Measurements from ENCODE around the gene ABCB10. TPM values are rescaled to one million over a fixed set of nuclear protein-coding genes. Genes with fewer than 3 reads are reported as not detected.
A peak's percentile ranks its signal among the peaks of the same experiment; 100 is the strongest.
"Not testable (repeated sequence)": the region's sequence is repeated elsewhere in the genome, so short reads cannot be mapped to it uniquely, and the experiment has no call there.

ABCB10 gene
- total and polyA plus RNA-seq, 10 donors, result 6.9 to 21.9 (median 15.7) TPM

DNA sequence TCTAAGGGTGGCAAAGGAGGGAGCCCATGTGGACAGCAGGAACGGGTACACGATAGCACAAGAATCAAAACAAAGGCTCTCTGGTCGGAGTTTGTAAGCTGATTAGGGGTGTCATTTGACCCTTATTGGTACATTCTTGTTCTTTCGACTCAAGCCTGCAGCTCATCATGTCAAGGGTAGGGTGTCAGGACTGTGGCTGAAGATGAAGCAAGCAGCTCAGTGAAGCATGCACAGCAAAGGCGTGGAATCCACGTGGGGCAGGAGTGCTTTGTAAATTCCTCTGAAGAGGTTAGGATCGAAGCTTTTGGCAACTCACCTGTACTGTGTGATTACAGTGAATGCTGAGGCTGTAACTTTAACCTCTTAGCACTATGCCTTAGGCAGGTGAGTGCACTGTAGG is 4.7 kb upstream of the ABCB10 start:
- H3K4me3 ChIP-seq, result no peak overlapping the region
- H3K27me3 ChIP-seq (replicated peaks in 1 of 7), result no peaks in the 10 kb centered on the region
- no peaks in the 10 kb centered on the region for H3K9me3 ChIP-seq
- TF ChIP-seq POLR2A (IDR thresholded peaks at IDR 0.05) (no peak), POLR2AphosphoS5 (IDR thresholded peaks at IDR 0.05) (no peak)
- TF ChIP-seq, protein P1, sequence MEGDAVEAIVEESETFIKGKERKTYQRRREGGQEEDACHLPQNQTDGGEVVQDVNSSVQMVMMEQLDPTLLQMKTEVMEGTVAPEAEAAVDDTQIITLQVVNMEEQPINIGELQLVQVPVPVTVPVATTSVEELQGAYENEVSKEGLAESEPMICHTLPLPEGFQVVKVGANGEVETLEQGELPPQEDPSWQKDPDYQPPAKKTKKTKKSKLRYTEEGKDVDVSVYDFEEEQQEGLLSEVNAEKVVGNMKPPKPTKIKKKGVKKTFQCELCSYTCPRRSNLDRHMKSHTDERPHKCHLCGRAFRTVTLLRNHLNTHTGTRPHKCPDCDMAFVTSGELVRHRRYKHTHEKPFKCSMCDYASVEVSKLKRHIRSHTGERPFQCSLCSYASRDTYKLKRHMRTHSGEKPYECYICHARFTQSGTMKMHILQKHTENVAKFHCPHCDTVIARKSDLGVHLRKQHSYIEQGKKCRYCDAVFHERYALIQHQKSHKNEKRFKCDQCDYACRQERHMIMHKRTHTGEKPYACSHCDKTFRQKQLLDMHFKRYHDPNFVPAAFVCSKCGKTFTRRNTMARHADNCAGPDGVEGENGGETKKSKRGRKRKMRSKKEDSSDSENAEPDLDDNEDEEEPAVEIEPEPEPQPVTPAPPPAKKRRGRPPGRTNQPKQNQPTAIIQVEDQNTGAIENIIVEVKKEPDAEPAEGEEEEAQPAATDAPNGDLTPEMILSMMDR (IDR thresholded peaks at IDR 0.05 in 8 of 11, conservative IDR thresholded peaks at IDR 0.05 in 3 of 11), result no peak
- peaks cover 0 to 18% (median 11%) of the 10 kb centered on the region in 6 donors for H3K4me1 ChIP-seq
- no peak overlapping the region for H3K27ac ChIP-seq
- H3K36me3 ChIP-seq, result no peaks in the 10 kb centered on the region
- WGBS, 5 donors, result 77 to 83% (median 80%) methylated on average over 7 of the region's 7 CpGs
- intact Hi-C loops (cut with DNase I; ENCODE audit: low total_unique reads), result no loop called here
- DNase-seq, result no peak

DNA sequence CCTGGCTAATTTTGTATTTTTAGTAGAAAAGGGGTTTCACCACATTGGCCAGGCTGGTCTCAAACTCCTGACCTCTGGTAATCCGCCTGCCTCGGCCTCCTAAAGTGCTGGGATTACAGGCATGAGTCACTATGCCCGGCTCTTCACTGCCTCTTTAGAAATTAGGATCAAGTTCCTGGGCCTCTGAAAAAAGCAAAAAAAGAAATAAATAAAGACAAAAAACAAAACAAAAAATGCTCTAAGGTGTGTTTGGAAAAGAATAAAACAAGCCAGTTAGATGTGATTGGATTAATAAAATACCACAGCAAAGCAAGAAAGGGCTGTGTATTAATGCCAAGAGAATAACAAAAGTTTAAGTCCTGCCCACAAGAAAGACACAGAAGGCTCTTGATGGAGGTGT is 4.2 kb upstream of the ABCB10 start:
- Histone ChIP-seq H3K27ac (no peak overlapping the region), H3K36me3 (no peaks in the 10 kb centered on the region), H3K4me3 (no peak overlapping the region), H3K9me3 (no peaks in the 10 kb centered on the region), H3K27me3 (replicated peaks in 1 of 7) (no peaks in the 10 kb centered on the region), H3K4me1 (peaks cover under 1 to 20% (median 13%) of the 10 kb centered on the region in 6 donors)
- DNase-seq, result no peak
- WGBS, 5 donors, result 91 to 98% (median 96%) methylated on average over 3 of the region's 3 CpGs
- no peak for TF ChIP-seq POLR2A (IDR thresholded peaks at IDR 0.05)
- TF ChIP-seq, protein P1 (IDR thresholded peaks at IDR 0.05 in 8 of 11, conservative IDR thresholded peaks at IDR 0.05 in 3 of 11), result no peak
- no peak for TF ChIP-seq POLR2AphosphoS5 (IDR thresholded peaks at IDR 0.05)
- intact Hi-C loops (cut with DNase I; ENCODE audit: low total_unique reads), result no loop called here

DNA sequence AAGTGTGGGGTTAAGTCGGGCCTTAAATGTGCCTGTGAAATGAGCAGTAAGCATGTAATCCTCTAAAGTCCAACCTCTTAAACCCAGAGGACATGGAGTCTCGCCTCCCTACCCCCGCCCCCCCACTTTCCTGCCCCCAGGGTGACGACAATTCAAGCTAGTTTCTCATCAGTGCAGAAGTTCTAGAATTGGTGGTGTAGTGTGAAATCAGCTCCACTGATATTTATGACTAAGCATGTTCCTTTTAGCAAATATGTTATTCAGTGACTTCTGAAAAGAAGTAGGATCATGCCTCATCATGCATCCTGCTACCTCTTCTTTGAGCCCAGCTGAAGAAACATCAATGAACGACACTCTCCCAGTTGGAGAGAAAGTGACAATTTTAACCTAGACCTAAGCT is 2.6 kb upstream of the ABCB10 start:
- TF ChIP-seq, protein P1 (IDR thresholded peaks at IDR 0.05 in 8 of 11, conservative IDR thresholded peaks at IDR 0.05 in 3 of 11), result no peak
- Histone ChIP-seq H3K27ac (no peak overlapping the region), H3K27me3 (replicated peaks in 1 of 7) (no peaks in the 10 kb centered on the region), H3K4me1 (peaks cover 9 to 31% (median 27%) of the 10 kb centered on the region in 6 donors), H3K4me3 (no peak overlapping the region), H3K9me3 (no peaks in the 10 kb centered on the region), H3K36me3 (no peaks in the 10 kb centered on the region)
- intact Hi-C loops (cut with DNase I; ENCODE audit: low total_unique reads), result no loop called here
- DNase-seq, result no peak
- WGBS, 5 donors, result 71 to 83% (median 80%) methylated on average over 5 of the region's 5 CpGs

DNA sequence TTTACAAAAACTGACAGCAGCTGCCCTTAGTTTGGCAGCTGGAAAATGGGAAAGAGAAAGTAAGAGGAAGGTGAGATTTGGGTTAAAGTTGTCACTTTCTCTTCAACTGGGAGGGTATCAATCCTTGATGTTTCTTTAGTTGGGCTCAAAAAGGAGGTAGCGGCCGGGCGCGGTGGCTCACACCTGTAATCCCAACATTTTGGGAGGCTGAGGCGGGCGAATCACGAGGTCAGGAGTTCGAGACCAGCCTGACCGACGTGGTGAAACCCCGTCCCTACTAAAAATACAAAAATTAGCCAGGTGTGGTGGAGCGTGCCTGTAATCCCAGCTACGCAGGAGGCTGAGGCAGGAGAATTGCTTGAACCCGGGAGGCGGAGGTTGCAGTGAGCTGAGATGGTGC is 1.6 kb upstream of the ABCB10 start:
- intact Hi-C loops (cut with DNase I; ENCODE audit: low total_unique reads); H3K4me3 ChIP-seq: not testable (repeated sequence)
- peaks cover 9 to 41% (median 37%) of the 10 kb centered on the region in 6 donors for H3K4me1 ChIP-seq

DNA sequence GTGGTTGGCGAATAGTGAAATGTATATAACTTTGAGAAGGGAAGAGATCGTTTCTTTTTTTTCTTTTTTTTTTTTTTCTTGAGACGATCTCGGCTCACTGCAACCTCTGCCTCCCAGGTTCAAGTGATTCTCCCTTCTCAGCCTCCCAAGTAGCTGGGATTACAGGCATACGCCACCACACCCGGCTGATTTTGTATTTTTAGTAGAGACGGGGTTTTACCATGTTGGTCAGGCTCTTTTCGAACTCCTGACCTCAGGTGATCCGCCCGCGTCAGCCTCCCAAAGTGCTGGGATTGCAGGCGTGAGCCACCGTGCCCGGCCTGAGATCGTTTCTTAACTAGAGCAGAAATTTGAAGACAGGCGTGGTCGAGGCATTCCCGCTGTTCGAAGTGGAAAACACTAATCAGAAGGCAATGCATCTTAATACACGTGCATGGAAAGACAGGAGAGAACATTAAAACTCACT is 862 bp upstream of the ABCB10 start:
- H3K27ac ChIP-seq, result peak overlapping the region; percentile 80 to 94 (median 90)

More for the DNA sequence above, 1.6 kb upstream of the ABCB10 start:
- H3K27ac ChIP-seq; H3K27me3 ChIP-seq (replicated peaks in 1 of 7); H3K36me3 ChIP-seq; H3K9me3 ChIP-seq; DNase-seq: not testable (repeated sequence)
- 89 to 98% (median 95%) methylated on average over 15 of the region's 15 CpGs for WGBS, 5 donors

More for the DNA sequence above, 862 bp upstream of the ABCB10 start:
- Histone ChIP-seq H3K4me1 (peaks cover 9 to 49% (median 41%) of the 10 kb centered on the region in 6 donors), H3K4me3 (peak overlapping the region; percentile 60 to 99 (median 94))
- H3K9me3 ChIP-seq; H3K36me3 ChIP-seq; H3K27me3 ChIP-seq (replicated peaks in 1 of 7): not testable (repeated sequence)
- 30 to 45% (median 39%) methylated on average over 20 of the region's 20 CpGs for WGBS, 5 donors
- peak; percentile 81 for DNase-seq
- intact Hi-C loops (cut with DNase I; ENCODE audit: low total_unique reads), result loop anchor here (5.0 kb wide), 1 partner anchor 68 kb away; the partner anchor contains the start of genes TAF5L and URB2
